ENCODE data around the gene PHTF1.

DNA sequence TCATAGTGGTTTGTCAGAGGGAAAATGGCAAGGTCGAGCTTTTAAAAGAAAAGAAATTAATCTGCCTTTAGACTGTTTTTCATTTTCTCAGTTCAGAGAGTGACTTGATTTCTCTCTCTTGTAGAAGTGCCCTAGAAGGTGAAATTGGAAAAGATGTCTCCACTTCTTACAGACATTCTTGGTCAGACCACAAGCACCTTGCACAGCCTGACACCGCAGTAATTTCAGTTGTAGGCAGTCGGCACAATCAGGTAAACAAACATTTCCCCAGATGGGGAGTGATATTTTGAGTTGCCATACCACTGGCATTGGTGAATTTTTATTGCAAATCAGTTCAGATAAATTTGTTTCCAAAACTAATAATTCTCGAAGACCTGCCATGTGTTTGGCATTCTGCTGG lies 86.8 kb downstream of the PHTF1 start:
- TF ChIP-seq, protein P1, sequence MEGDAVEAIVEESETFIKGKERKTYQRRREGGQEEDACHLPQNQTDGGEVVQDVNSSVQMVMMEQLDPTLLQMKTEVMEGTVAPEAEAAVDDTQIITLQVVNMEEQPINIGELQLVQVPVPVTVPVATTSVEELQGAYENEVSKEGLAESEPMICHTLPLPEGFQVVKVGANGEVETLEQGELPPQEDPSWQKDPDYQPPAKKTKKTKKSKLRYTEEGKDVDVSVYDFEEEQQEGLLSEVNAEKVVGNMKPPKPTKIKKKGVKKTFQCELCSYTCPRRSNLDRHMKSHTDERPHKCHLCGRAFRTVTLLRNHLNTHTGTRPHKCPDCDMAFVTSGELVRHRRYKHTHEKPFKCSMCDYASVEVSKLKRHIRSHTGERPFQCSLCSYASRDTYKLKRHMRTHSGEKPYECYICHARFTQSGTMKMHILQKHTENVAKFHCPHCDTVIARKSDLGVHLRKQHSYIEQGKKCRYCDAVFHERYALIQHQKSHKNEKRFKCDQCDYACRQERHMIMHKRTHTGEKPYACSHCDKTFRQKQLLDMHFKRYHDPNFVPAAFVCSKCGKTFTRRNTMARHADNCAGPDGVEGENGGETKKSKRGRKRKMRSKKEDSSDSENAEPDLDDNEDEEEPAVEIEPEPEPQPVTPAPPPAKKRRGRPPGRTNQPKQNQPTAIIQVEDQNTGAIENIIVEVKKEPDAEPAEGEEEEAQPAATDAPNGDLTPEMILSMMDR (IDR thresholded peaks at IDR 0.05): no peak
- TF ChIP-seq EP300 (IDR thresholded peaks at IDR 0.05): no peak
